ENCODE results near the gene PPP1R14C.

The PPP1R14C gene

GRCh38 chr6:150150821-150151646 lies 8.2 kb downstream of the PPP1R14C start:
- H3K4me3 ChIP-seq (replicated peaks; ENCODE audit: low read depth, low read length) = no peak overlapping the region
- TF ChIP-seq, protein P1, sequence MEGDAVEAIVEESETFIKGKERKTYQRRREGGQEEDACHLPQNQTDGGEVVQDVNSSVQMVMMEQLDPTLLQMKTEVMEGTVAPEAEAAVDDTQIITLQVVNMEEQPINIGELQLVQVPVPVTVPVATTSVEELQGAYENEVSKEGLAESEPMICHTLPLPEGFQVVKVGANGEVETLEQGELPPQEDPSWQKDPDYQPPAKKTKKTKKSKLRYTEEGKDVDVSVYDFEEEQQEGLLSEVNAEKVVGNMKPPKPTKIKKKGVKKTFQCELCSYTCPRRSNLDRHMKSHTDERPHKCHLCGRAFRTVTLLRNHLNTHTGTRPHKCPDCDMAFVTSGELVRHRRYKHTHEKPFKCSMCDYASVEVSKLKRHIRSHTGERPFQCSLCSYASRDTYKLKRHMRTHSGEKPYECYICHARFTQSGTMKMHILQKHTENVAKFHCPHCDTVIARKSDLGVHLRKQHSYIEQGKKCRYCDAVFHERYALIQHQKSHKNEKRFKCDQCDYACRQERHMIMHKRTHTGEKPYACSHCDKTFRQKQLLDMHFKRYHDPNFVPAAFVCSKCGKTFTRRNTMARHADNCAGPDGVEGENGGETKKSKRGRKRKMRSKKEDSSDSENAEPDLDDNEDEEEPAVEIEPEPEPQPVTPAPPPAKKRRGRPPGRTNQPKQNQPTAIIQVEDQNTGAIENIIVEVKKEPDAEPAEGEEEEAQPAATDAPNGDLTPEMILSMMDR (IDR thresholded peaks at IDR 0.05; ENCODE audit: low read length, missing control alignments) = no peak
- DNase-seq (ENCODE audit: low read depth) = no peak

DNA sequence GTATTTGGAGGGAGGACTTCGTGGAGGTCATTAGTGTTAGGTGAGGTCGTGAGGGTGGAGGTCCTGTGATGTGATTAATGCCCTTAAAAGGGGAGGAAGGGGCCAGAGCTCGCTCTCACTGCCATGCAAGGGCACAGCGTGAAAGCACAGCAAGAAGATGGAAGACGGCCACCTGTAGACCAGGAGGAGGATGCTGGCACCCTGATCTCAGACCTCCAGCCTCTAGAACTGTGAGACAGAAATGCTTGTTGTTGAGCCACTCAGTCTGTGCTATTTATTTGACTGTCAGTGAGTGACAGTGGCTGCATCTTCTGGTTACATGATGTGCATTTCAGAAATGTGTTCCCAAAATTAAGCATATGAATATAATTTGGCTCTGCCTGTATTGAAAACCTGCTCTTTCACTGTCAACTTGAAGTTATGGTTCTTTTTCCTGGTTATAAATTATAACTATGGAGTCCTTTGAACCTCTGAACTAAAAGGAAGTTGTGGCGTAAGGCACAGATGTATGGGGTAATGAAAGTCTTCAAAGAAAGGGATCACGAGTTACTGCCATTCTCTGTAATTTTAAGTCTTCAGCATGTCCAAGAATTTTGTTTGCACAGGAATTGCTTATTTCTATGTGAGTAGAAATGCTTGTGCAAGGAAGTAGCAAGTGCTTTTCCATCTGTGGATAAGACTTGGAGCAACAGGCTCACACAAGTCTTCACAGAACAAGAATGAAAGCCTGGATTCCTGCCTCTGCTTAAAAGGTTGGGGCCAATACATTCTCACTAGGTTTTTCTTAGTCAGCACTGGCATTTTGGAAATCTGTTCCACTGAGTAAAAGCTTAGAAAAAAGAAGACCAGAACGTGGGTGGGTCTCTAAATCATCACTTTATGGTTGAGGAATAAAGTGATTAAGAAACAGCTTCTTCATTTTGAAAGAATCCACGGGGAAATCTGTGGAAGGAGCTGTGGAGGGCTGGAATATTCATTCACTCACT lies 10.3 kb downstream of the PPP1R14C start:
- H3K4me3 ChIP-seq (replicated peaks; ENCODE audit: low read depth, low read length) = no peak overlapping the region
- DNase-seq (ENCODE audit: low read depth) = no peak
- TF ChIP-seq, protein P1 (IDR thresholded peaks at IDR 0.05; ENCODE audit: low read length, missing control alignments) = no peak

DNA sequence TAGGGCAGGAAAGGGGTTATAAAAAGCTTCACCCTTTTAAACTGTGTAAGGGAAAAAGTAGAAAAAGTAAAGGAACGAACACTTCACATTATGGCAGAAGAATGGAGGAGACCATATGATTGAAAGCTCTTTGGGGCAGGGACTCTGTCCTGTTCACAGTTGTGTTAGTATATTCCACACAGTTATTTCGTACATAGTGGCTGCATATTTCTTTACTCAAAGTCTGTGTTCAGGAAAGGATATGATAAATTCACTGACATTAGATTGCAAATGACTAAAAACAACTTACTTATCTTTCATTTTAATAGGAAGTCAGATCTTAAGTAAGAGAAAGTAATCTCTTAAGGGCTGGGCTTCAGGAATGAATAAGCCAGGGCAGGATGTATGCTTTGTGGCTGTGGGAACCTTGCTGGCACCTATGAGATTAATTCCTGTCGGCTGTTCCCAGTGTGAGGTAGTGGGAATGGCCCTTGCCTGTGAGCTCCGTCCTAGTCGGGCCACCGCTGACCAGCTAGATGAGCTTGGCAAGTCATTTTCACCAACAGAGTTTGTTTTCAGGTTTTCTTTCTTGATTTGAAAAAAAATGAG lies 11.2 kb downstream of the PPP1R14C start:
- H3K4me3 ChIP-seq (replicated peaks; ENCODE audit: low read depth, low read length) = no peak overlapping the region
- no peak for DNase-seq (ENCODE audit: low read depth)
- TF ChIP-seq, protein P1 (IDR thresholded peaks at IDR 0.05; ENCODE audit: low read length, missing control alignments) = no peak

GRCh38 chr6:150156460-150156859 lies 13.6 kb downstream of the PPP1R14C start:
- no peak for DNase-seq (ENCODE audit: low read depth)
- TF ChIP-seq, protein P1 (IDR thresholded peaks at IDR 0.05; ENCODE audit: low read length, missing control alignments) = no peak
- H3K4me3 ChIP-seq (replicated peaks; ENCODE audit: low read depth, low read length) = no peak overlapping the region

DNA sequence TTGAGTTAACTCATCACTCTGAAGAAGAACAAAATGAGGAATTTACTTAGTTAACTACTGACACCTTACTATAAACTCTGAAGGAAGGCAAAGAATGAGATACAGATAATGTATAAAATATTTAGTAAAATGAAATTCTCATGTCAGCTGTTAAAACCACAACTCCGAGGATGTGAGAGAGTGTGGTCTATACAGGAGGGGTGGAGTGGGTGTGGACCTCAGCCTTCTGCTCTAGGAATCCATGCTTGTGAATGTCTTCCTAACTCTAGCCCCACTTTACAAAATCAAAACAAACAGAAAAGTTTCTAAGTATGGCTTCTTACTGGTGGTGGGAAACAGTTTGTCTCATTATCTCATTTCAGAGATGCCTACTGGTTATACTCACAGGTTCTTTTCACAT lies 14.2 kb downstream of the PPP1R14C start:
- TF ChIP-seq, protein P1 (IDR thresholded peaks at IDR 0.05; ENCODE audit: low read length, missing control alignments) = no peak
- no peak for DNase-seq (ENCODE audit: low read depth)
- H3K4me3 ChIP-seq (replicated peaks; ENCODE audit: low read depth, low read length) = no peak overlapping the region

DNA sequence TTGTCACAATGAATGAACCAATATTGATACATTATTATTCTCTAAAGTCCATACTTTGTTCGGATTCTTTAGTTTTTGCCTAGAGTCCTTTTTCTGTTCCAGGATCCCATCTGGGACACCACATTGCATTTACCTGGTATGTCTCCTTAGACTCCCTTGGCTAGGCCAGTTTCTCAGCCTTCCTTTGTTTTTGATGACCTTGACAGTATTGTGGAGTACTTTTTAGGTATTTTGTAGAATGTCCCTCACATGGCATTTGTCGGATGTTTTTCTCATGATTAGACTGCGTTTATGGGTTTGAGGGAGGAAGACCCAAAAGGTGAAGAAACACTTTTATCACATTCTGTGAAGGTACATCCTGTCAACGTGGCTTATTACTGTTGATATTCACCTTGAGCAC lies 16.9 kb downstream of the PPP1R14C start:
- H3K4me3 ChIP-seq (replicated peaks; ENCODE audit: low read depth, low read length) = no peak overlapping the region

More for the DNA sequence above, 16.9 kb downstream of the PPP1R14C start:
- TF ChIP-seq, protein P1 (IDR thresholded peaks at IDR 0.05; ENCODE audit: low read length, missing control alignments) = no peak
- DNase-seq (ENCODE audit: low read depth) = no peak

Data from fibroblast of pulmonary artery (primary cell).